ENCODE measurements around the gene SLC35G2.
"Not testable (repeated sequence)": the region's sequence is repeated elsewhere in the genome, so short reads cannot be mapped to it uniquely, and the experiment has no call there.

The SLC35G2 gene

DNA sequence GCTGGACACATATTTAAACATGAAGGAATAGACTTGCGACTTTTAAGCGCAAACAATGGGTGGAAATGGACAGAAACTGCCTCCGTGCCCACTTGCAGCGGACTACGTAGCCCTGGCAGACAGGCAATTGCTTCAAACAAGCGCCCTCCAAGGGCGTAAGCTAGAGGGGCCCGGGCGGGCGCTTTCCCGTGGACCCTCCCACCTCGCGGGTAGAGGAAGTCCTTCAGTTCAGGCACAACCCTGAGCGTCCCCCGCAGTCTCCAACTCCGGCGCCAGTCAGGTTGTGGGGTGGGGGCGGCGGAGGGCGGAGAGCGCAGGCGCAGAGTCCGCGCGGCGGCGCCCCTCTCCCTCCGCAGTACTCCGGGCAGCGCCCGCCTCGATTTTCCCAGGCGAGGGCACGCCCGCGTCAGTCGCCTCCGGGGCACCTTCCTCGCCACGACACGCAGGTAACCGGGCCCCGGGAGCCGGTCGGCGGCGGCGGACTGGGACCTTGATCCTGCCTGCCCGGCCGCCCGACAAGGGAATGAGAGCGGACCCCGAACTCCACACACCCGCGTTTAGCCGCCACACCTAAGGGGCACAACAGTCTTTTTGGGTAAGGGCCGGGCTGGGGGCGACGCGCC lies at the start of gene SLC35G2:
TSS of gene SLC35G2 (plus strand) at position 358 of the 623 bp plus-strand sequence. CDS start 35,335 bp downstream, outside the sequence.
- peak; percentile 37 for DNase-seq

DNA sequence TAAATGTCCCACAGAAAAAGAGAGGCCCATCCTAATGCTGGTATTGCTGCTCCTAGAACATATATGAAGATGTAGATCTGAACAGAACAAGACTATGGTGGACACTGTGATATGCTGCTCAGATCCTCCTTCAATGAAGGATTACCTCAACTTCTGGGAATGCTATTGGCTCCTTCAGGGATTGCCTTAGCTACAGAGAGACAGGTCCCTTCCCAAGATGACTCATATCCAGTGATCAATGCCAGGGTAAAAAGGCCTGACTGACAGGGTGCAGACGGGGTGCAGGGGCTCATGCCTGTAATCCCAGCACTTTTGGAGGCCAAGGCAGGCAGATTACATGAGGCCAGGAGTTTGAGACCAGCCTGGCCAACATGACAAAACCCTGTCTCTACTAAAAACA lies 46.2 kb upstream of the SLC35G2 start:
- no peak for DNase-seq

DNA sequence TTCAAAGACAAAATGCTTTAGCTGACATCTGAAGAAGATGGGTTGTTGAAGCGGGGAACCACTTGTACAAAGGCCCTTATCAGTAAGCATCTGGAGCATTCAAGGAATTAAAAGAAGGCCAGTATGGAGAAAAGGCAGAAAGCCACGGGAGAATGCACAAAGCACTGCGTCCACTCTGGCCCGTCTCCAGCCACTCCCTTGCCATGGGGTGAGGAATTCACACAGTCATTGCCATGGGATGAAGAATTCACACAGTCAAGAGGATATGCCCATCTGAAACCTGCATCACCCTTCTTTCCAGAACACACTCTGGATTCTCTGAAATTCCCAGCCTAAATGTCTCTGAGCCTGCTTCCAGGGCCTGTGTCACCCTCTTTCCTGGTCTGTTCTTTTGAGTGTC lies 40.1 kb upstream of the SLC35G2 start:
- DNase-seq, result no peak

DNA sequence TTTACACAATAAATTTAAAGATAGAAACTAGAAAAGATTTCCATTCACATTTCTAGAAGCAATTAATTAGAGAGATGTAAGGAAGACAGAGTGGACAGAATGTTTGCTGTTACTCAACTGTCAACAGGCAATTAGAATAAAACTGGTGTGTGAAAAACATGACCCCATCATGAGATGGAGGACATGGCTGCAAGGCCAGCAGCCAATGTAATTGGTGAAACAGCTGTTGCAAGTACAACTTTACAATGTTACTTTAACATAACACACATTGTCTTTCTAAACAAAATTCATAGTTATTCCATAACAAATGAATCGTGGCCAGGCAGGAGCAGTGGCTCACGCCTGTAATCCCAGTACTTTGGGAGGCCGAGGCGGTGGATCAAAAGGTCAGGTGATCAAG lies 38.2 kb upstream of the SLC35G2 start:
- DNase-seq, result no peak

DNA sequence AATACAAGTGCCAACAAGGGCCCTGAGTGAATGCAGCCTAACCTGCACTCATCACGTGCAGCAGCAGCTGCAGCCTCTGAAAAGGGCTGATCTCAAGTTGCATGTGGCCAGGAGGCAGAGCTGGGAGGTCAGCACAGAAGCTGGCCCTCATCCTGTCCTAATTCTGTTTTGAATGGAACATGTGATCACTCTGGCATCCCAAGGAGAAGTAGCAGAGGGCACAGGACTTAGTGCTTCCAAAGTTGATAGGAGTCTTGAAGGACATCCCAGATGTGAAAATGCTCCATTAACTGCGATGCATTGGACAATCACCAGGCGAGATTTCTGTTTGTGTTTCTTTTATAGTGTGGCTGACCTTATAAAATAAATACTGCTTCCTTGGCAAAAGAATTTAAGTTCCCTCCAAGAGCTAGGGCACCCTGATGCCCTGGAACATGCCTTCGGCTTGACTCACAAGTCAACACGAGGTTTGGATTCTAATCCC lies 35.2 kb upstream of the SLC35G2 start:
- no peak for DNase-seq

DNA sequence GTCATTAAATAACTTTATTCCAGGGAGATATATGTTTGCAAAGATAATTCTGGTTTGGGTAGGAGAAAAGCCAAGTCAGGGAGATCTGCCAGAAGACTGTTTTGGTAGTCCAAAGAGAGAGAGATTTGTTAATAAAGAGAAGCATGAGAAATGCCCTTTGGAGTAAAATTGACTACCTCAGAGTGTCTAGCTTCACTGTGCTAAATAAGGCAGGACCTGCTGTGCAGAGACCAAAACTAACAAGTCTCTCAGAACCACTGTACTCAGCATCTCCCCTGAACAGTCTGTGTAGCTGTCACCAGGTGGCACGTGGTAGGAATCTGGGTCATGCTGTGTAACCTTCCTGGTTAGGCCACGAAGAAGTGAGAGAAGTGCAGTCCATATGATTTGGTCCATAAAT lies 31.6 kb upstream of the SLC35G2 start:
- no peak for DNase-seq

DNA sequence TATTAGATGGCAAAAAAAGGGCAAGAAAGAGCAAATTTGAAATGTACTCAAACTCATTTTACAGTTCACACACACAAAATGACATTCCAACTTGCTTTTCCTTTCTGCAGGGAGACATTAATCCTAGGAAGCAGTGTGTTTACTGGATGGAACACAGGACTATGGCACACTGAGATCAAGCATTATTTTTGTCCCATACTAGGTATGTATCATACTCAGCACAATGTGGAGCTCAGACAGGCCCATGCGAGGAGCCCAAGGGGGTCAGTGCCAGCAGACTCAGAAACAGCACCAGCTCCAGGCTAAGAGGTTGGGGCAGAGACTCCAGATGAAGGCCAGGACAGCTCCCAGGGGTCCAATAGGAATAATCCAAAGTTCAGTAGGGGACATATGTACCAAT lies 30.8 kb upstream of the SLC35G2 start:
- DNase-seq, result no peak

DNA sequence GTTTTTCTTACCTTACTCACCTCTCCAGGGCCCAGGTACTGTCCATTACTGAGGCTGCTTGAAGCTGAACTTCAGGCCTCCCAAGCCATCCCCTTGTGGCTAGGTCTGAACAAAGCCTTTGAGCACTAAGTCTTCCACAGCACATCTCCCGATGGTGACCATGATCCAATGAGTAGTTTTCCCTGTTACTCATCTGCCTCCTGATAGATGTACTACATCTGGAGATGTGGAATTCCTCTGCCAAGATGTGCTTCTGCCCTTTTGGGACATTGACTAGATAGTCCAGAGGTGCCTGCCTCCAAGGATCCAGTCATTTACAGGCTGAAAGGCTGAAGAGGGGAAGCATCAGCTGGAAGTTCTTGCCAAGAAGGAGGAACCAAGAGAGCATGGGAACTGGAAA lies 28.9 kb upstream of the SLC35G2 start:
- no peak for DNase-seq

DNA sequence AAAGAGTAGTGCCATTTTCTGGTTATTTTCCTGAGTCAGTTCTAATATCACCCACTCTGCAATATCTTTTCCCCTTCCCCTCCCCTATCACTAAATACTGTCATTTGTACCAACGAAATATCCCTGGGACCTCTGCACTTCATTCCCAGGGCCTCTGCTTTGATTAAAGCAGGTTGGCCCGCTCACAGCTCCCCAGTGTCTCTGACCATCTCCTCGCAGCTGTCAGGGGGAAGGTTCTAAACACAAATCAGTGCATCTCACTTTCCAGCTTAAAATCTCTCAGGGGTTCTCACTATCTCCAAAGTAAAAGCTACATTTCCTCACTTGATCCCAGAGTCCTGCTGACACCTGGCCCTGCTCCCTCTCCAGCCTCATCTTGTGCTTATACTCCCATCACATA lies 28.1 kb upstream of the SLC35G2 start:
- DNase-seq, result no peak

DNA sequence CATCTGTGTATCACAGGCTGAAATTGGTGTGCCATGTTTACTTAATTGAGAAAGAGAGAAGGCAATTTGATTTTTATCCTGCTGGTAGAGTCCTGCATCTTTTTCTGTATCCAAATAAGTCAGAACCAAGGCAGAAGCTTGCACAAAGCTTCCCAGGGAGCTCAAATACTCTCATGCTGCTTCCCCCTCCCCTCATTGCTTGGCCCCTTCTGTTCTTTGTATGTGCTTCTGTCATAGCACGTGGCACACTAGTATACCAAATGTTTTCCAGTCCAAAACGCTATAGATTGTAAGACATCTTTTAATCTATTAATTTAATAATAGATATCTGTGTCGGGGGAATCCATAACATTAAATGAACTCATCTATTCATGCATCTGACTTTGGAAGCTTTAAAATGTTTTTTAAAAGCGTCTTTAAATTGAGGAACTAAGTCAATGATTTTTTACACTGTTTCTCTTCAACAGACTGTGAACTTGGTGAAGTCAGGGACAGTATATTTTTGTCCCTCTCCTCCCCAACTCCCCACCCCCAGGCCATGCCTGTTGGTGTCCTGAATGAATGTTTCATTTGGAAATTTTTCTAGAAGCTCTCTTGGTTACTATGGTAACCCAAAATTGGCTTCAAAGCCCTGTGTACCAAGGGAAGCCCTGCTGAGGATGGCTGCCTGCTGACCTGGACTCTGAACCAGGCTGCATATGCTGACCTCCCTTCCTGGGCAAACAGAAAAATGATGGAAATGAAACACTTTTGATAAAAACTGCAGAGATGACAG lies 26.2 kb upstream of the SLC35G2 start:
- no peak for DNase-seq

DNA sequence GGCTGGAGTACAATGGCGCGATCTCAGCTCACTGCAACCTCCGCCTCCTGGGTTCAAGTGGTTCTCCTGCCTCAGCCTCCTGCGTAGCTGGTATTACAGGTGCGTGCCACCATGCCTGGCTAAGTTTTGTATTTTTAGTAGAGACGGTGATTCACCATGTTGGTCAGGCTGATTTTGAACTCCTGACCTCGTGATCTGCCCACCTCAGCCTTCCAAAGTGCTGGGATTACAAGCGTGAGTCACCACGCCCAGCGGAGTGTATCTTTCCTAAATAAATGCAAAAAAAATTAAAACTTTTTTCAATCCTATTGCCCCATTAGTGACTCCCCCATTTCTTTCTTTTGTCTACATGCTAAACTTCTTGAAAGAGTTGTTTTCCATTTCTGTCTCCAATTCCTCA lies 17.8 kb upstream of the SLC35G2 start:
- not testable (repeated sequence) for DNase-seq

DNA sequence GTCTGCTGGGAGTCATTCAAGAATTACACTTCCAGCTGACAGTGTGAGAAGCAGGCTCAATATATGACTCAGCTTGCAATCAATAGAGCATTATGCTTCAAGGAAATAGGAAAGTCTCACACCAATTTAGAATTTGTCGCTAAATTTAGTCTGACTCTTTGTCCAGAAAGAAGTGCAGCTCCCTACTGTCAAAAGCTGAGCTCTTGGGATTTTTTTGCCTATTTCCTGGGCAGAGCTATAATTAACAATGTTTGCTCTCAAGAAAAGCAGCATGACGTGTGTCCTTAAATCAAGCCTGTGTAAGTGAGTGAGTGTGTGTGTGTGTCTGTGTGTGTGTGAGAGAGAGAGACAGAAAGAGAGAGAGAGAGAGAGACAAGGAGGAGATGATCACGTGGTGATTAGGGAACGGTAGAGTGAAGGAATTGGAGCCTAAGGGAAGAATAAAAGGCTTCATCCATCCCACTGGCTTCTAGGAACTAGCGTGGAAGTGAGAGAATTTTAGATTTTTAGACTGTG lies 16.4 kb upstream of the SLC35G2 start:
- DNase-seq, result no peak

DNA sequence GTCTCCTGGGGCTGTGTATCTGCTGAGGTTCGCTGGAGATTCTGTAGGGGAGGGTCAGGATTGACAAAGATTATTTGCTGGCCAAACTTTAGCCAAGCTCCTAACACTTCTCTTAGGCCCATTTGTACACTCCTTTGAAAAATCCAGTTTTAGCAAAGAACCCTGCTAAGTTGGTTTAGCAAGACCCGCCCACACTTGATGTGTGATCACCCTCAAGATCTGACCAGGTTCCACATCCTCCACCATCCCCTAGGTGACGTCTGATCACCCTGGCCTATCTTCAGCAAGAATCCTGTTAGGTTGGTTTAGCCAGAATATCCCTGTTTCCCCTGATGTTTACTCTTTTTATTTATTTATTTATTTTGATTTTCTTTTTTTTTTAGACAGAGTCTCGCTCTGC lies 14.8 kb upstream of the SLC35G2 start:
- no peak for DNase-seq

DNA sequence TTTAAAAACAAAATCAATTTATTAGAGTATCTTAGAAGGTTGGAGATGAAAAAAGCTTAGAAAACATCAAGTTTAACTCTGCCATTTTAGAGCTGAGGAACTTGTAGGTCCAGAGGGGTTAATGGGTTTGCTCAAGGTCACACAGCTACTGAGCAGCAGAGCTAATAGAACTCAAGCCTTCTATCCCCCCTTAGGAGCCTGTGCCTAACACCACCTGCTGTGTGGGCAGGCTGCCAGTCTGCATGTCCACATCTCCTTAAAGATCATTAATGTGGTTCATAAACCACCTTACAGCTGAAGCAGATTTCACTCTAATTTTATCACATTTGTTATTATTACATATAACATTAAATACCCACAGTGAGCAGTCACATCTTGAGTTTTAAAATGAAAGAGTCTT lies 14.1 kb upstream of the SLC35G2 start:
- DNase-seq, result no peak

DNA sequence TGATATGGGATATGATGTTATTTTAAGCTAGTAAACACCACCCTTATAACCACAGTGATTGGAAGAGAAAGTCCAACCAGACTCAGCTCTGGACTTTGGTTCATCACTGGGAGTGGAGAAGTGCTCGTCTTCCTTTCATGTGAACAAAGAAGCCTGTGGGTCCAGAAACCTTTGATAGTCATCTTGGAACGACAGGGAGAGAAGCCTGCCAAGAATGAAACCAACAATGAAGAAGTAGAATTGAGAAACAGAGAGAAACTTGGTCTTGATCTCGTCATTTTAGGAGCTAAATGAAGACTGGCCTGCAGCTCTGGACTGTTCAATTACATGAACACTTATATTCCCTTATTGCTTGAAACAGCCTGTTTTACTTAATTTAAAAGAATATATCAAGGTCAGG lies 13.1 kb upstream of the SLC35G2 start:
- DNase-seq, result no peak

DNA sequence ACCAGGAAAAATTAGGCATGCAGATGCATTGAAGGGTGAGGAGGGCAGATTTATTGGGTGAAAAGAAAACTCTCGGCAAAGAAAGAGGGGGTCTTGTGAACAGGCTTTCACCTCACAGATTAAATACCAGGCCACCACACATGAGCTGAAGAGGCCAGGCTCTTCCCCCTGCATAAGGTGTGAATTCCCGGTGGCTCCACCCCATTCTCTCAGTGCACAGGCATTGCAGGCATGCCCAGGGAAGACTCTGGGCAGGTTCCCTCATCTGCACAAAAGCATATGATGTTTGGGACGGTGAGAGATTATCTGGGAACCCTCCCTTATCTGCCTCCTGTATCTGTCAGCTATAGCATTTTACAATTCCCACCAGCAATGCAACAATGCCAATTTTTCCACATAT lies 7.2 kb upstream of the SLC35G2 start:
- no peak for DNase-seq

DNA sequence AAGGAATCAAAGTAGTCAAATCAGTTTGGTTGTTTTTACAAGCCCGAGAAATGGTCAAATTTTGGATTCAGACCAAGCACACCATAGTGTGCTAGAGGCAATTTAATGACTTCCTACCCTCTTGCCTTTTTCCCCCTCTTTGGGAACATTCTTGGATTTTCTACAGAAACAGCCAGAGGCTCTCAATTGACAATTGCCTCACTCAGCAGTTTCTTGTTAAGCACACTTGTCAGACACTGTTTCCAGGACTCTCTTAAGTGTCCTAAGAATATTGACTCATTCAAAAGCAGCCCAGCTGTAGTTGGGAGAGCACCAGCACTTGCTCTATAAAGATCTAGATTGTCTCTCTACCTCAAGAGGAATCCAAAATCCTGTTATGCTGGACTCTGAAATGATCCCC lies 1.5 kb upstream of the SLC35G2 start:
- no peak for DNase-seq

DNA sequence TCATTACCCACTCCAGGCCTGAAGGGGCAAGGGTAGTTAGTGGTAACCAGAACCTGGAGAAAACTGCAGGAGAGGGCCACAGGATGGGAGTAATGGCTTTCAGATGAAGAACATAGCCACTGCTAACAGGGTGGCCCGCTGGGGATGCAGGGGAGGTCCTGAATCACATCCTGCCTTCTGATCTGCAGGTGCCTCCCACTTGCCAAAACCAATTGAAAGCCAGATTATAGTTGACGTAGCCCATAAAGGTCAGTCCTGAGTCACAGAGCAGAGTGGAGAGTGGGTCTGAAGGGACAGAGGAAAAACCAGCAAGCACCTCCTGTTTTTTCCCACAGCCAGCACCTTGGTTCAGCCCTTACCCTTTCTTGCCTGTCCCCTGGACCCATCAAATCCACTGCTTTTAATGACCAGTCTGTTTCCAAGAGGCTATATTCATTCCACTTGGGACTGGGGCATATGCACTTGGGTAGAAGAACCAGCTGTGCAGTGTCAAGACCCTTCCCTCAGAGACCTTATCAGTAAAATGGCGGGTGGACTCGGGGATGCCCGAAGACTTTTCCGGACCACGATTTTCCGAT lies 646 bp upstream of the SLC35G2 start:
- peak; percentile 17 for DNase-seq

DNA sequence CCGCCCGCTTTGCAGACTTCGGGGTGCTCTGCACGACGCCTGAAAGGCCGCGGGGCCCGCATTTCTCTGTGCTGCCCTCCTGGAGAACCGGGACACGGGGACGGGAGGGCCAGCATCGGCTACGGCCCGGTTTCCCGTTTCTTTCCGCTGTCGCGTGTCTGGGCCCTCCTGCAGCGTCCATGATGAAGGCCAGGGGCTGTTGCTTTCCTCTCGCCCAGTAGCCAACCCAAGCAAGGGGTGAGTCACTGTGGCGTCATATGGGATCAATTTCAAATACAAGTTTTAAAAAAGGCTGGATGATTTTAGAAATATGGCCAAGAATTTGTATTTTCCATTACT lies 435 bp downstream of the SLC35G2 start:
- DNase-seq, result peak; percentile 17

DNA sequence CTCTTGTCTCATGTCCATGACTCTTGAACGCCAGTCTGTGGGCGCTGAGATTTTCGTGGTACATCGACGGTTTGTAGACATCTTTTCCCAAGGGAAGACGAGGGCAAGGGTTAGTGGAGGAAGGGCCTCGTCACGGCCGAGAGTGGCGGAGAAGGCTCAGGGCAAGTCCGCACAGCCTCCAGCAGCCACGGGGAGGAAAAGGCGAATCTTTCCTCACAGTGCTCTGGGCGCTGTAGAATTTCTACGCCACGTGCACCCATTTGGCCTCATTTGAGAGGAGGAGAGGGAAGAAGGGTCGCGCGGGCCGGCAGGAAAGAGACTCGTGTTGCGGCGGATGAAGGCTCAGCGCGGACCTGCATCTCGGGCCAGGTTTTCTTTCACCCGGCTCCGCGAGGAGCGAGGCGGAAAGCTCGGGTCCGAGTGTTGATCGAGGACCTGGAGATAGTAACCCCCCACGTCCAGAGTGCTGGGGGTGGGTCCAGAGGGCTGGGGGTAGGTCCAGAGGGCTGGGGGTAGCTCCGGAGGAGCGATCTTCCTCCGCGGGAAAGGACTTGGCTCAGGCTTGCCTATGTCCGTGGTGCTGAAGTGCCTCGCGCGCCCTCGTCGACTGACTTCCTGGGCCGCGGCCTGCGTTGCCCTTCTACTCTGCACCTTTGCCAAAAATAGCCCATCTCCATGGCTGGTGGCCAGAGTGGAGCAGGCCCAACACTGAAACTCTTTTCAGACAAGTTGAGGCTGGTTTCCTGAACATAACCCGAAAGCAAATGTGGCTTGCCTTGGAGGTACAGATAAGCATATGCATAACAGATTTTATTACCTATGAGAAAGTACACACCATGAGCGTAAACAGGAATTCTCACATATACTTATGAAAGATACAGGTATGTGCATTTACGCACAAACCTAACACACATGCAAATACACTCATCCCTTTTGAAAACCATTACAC lies 1.1 kb downstream of the SLC35G2 start:
- peak; percentile 26 for DNase-seq

DNA sequence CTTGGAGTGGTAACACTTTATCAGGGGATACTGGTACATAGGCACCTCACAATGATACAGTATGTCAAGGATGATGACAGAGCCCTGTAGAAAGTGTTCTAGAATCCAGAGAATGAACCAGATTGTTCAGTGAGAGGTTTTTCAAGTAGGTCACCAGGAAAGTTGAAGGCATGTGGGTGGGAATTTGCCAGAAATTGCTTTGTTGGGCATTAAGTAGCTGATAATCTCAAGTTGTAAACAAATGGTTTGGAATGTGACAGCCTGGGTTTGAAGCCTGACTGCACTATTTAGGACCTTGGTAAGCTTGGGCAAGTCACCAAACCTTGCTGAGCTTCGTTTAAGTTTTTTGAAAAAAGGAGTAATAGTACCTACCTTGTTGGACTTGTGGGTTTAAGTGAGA lies 12.5 kb downstream of the SLC35G2 start:
- DNase-seq, result no peak

DNA sequence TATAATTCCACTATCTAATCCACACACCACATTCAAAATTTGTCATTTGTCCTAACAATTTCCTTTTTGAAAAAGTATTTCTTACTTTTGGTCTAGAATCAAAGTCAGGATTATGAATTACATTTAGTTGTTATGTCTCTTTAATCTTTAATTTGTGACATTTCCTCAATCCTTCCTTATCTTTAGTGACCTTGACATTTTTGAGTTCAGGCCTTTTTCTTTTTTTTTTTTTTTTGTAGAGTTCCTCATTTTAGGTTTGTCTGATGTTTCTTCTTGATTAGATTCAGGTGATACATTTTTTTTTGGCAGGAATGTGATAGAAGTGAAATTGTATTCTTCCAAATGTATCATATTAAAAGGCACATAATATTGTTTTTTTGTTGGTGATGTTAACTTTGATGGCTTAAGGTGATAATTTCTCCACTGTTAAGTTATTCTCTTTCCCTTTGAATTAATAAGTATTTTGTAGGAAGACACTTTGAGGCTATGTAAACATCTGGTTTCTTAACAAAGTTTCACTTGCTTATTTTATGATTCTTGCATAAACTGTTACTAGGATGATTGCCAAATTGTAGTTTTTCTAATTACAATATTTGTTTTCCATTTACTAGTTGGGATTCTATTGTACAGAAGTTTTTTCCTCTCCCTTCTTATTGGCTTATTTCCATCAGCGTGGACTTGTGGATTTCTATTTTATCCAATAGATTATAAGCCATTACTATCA lies 16.3 kb downstream of the SLC35G2 start:
- no peak for DNase-seq
